ENCODE results near the gene CENPQ. TPM values are rescaled to one million over a fixed set of nuclear protein-coding genes. Genes with fewer than 3 reads are reported as not detected.

The CENPQ gene
- total and polyA plus RNA-seq, 2 of the 13 experiments (the other 11 are each of a cell fraction or from before 2014, with no cell fraction given): 9.1 to 20.1 TPM

DNA sequence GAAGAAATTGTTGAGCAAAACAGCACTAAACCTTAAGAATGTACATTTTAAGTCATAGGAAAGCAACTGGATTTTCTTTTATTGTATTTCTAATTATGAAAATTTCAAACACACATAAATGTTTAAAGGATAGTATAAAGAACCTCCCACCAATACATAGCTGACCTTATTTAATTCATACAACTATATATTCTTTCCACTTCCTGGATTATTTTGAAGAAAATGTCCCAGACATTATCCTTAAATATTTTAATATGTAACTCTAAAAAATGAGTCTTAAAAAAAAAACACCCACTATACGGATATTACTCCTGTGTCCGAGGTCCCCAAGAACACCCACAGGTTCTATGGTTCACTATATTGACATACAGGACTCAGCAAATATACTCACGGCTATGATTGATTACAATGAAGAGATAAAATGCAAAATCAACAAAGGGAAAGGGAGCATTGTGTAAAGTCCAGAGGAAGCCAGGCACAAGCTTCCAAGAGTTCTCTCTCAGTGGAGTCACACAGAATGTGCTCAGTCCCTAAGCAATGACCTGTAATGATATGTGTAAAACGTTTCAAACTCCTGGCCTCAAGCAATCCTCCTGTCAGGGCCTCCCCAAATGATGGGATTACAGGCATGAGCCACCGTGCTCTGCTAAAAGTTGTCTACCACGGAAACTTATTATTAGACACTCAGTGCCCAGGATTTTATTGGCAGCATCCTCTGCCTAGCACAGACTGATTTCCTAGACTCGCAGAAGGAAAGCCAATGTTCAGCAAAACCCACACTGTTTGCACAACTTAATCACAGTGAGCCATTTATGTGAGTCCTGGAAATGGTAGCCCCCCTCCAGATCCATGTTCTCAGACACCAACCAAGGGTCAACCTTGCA is 59.8 kb downstream of the CENPQ start (continued):
- peak; percentile 95; the same call in 1 of the 2 replicates for TF ChIP-seq ZMYM2 (CRISPR knock-in tag; IDR thresholded peaks at IDR 0.05)
- 0 out of 2 replicates have a peak, but pooled peaks have one; percentile 56 for TF ChIP-seq MED13 (CRISPR knock-in tag; IDR thresholded peaks at IDR 0.05)
- peak; percentile 80 for TF ChIP-seq NR2F6 (IDR thresholded peaks at IDR 0.05)
- peak; percentile 62 for TF ChIP-seq NR2F6 (CRISPR knock-in tag; IDR thresholded peaks at IDR 0.05)
- TF ChIP-seq HMG20B (CRISPR knock-in tag; conservative IDR thresholded peaks at IDR 0.05): peak; percentile 91
- peak; percentile 49; the same call in 1 of the 2 replicates for TF ChIP-seq POLR2G (IDR thresholded peaks at IDR 0.05; ENCODE audit: low read depth, low read length)
- no peak for TF ChIP-seq NFATC3 (CRISPR knock-in tag; IDR thresholded peaks at IDR 0.05)
- no peak for TF ChIP-seq GABPA (IDR thresholded peaks at IDR 0.05; ENCODE audit: low read depth, low read length)
- peak; percentile 72 for TF ChIP-seq GABPA (CRISPR knock-in tag; IDR thresholded peaks at IDR 0.05; ENCODE audit: low read depth)
- peak; percentile 43; the same call in 1 of the 2 replicates for TF ChIP-seq ZNF205 (CRISPR knock-in tag; IDR thresholded peaks at IDR 0.05)
- peak; percentile 46; the same call in 1 of the 2 replicates for TF ChIP-seq NFE2L2 (IDR thresholded peaks at IDR 0.05; ENCODE audit: low read length)
- peak; percentile 30; the same call in 1 of the 2 replicates for TF ChIP-seq DDIT3 (CRISPR knock-in tag; IDR thresholded peaks at IDR 0.05)
- TF ChIP-seq ZNF407 (CRISPR knock-in tag; IDR thresholded peaks at IDR 0.05; ENCODE audit: not compliant biosample characterization): no peak
- TF ChIP-seq ZNF547 (CRISPR knock-in tag; IDR thresholded peaks at IDR 0.05): 0 out of 2 replicates have a peak, but pooled peaks have one; percentile 24
- 0 out of 2 replicates have a peak, but pooled peaks have one; percentile 27 for TF ChIP-seq TAF1 (CRISPR knock-in tag; IDR thresholded peaks at IDR 0.05)
- peak; percentile 97 for TF ChIP-seq POGZ (CRISPR knock-in tag; IDR thresholded peaks at IDR 0.05)
- TF ChIP-seq MEIS2 (CRISPR knock-in tag; IDR thresholded peaks at IDR 0.05): peak; percentile 99
- TF ChIP-seq, protein P1, sequence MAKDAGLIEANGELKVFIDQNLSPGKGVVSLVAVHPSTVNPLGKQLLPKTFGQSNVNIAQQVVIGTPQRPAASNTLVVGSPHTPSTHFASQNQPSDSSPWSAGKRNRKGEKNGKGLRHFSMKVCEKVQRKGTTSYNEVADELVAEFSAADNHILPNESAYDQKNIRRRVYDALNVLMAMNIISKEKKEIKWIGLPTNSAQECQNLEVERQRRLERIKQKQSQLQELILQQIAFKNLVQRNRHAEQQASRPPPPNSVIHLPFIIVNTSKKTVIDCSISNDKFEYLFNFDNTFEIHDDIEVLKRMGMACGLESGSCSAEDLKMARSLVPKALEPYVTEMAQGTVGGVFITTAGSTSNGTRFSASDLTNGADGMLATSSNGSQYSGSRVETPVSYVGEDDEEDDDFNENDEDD (CRISPR knock-in tag; IDR thresholded peaks at IDR 0.05; ENCODE audit: borderline replicate concordance): peak; percentile 55; the same call in 1 of the 2 replicates
- TF ChIP-seq HDAC1 (CRISPR knock-in tag; IDR thresholded peaks at IDR 0.05): peak; percentile 88
